Measurements from ENCODE around the gene ZBTB3. TPM values are rescaled to one million over a fixed set of nuclear protein-coding genes. Genes with fewer than 3 reads are reported as not detected.

The ZBTB3 gene
- total and polyA plus RNA-seq, 9 of the 15 experiments (the other 6 are each of a cell fraction or from before 2014, with no cell fraction given): 1.9 to 10.0 (median 4.9) TPM

DNA sequence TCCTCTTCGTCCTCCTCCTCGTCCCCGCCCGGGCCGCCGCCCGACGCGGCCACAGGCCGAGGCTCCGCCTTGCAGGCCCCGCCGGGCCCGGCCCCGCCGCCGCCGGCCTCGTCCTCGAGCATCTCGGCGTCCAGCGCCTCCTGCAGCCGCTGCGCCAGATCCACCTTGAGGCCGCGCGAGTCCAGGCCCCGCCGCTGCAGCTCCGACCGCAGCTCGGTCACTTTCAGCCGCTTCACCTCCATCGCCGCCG is 27.1 kb downstream of the ZBTB3 start (continued):
- peak; percentile 95 for TF ChIP-seq RBBP5 (IDR thresholded peaks at IDR 0.05; ENCODE audit: borderline replicate concordance, insufficient read depth, low read length, poor library complexity, severe bottlenecking)
- TF ChIP-seq SIN3A (IDR thresholded peaks at IDR 0.05; ENCODE audit: borderline replicate concordance in 2 of 2, control insufficient read depth in 1 of 2, low read depth in 2 of 2, low read length in 2 of 2): peak in 1 of 2 experiments; percentile 67; a peak in 2 of 4 replicates
- TF ChIP-seq MED1 (CRISPR knock-in tag; IDR thresholded peaks at IDR 0.05; ENCODE audit: borderline replicate concordance): no peak; the same call in 1 of the 2 replicates
- peak; percentile 79; the same call in 1 of the 2 replicates for TF ChIP-seq SMAD4 (CRISPR knock-in tag; conservative IDR thresholded peaks at IDR 0.05)
- TF ChIP-seq, protein P1, sequence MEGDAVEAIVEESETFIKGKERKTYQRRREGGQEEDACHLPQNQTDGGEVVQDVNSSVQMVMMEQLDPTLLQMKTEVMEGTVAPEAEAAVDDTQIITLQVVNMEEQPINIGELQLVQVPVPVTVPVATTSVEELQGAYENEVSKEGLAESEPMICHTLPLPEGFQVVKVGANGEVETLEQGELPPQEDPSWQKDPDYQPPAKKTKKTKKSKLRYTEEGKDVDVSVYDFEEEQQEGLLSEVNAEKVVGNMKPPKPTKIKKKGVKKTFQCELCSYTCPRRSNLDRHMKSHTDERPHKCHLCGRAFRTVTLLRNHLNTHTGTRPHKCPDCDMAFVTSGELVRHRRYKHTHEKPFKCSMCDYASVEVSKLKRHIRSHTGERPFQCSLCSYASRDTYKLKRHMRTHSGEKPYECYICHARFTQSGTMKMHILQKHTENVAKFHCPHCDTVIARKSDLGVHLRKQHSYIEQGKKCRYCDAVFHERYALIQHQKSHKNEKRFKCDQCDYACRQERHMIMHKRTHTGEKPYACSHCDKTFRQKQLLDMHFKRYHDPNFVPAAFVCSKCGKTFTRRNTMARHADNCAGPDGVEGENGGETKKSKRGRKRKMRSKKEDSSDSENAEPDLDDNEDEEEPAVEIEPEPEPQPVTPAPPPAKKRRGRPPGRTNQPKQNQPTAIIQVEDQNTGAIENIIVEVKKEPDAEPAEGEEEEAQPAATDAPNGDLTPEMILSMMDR (IDR thresholded peaks at IDR 0.05 in 2 of 3, conservative IDR thresholded peaks at IDR 0.05 in 1 of 3; ENCODE audit: insufficient read depth in 2 of 3, low read depth in 1 of 3, low read length in 3 of 3): peak in 1 of 3 experiments; percentile 40; a peak in 2 of 6 replicates
- TF ChIP-seq ZBTB1 (CRISPR knock-in tag; IDR thresholded peaks at IDR 0.05; ENCODE audit: borderline replicate concordance, low read depth): peak; percentile 83; the same call in 1 of the 2 replicates
- no peak for TF ChIP-seq NR2C1 (IDR thresholded peaks at IDR 0.05)
- TF ChIP-seq NR2C1 (tag; IDR thresholded peaks at IDR 0.05): no peak
- TF ChIP-seq, protein P2, sequence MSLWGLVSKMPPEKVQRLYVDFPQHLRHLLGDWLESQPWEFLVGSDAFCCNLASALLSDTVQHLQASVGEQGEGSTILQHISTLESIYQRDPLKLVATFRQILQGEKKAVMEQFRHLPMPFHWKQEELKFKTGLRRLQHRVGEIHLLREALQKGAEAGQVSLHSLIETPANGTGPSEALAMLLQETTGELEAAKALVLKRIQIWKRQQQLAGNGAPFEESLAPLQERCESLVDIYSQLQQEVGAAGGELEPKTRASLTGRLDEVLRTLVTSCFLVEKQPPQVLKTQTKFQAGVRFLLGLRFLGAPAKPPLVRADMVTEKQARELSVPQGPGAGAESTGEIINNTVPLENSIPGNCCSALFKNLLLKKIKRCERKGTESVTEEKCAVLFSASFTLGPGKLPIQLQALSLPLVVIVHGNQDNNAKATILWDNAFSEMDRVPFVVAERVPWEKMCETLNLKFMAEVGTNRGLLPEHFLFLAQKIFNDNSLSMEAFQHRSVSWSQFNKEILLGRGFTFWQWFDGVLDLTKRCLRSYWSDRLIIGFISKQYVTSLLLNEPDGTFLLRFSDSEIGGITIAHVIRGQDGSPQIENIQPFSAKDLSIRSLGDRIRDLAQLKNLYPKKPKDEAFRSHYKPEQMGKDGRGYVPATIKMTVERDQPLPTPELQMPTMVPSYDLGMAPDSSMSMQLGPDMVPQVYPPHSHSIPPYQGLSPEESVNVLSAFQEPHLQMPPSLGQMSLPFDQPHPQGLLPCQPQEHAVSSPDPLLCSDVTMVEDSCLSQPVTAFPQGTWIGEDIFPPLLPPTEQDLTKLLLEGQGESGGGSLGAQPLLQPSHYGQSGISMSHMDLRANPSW (CRISPR knock-in tag; IDR thresholded peaks at IDR 0.05): no peak
- TF ChIP-seq, protein P3, sequence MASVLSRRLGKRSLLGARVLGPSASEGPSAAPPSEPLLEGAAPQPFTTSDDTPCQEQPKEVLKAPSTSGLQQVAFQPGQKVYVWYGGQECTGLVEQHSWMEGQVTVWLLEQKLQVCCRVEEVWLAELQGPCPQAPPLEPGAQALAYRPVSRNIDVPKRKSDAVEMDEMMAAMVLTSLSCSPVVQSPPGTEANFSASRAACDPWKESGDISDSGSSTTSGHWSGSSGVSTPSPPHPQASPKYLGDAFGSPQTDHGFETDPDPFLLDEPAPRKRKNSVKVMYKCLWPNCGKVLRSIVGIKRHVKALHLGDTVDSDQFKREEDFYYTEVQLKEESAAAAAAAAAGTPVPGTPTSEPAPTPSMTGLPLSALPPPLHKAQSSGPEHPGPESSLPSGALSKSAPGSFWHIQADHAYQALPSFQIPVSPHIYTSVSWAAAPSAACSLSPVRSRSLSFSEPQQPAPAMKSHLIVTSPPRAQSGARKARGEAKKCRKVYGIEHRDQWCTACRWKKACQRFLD (CRISPR knock-in tag; IDR thresholded peaks at IDR 0.05): peak; percentile 45; the same call in 1 of the 2 replicates

All from K562 (cell line).